Testis (tissue), 3 donors: Measurements from ENCODE around the gene EMC8. TPM values are rescaled to one million over a fixed set of nuclear protein-coding genes. Genes with fewer than 3 reads are reported as not detected.

Experiments
- DNase-seq: peaks from one replicate; pipeline ENCODE4 v3.0.0-alpha.2; 2019
- H3K27ac ChIP-seq, 2 donors: fragments of 200-600 bp; sonication (generic); one replicate each; pipeline ENCODE4 v1.5.1; 2019
- H3K27me3 ChIP-seq: fragments of 200-600 bp; sonication (generic); one replicate; pipeline ENCODE4 v1.5.1; 2019
- H3K36me3 ChIP-seq: fragments of 200-600 bp; sonication (generic); one replicate; pipeline ENCODE4 v1.5.1; 2017; ENCODE audit warnings: low read depth; ENCODE audit errors: missing control alignments
- H3K4me1 ChIP-seq: fragments of 200-600 bp; sonication (generic); one replicate; pipeline ENCODE4 v1.5.1; 2019
- H3K4me3 ChIP-seq, 2 donors: fragments of 200-600 bp; sonication (generic); one replicate each; pipeline ENCODE4 v1.5.1; 2017 to 2019
- H3K9me3 ChIP-seq: fragments of 200-600 bp; sonication (generic); one replicate; pipeline ENCODE4 v1.5.1; 2017
- POLR2A ChIP-seq: fragments of 450-650 bp; IDR thresholded peaks from one replicate; pipeline ENCODE4 v1.6.1; 2017; ENCODE audit warnings: antibody characterized with exemption, mild to moderate bottlenecking, moderate library complexity
- WGBS, 2 donors: methylation state at CpG; one replicate each; pipeline ENCODE4 v1.1.5; 2018; 5-methylcytosine and 5-hydroxymethylcytosine counted together
- intact Hi-C: fragments of 100-400 bp; cut with DNase I; formaldehyde crosslinking; loops from one replicate; pipeline ENCODE4 v1.15.1; 2023; ENCODE audit warnings: low total_unique reads
- polyA plus RNA-seq: library from polyadenylated mRNA; stranded (reverse); fragments of 350-450 nt; fragmentation: Illumina TruSeq; extraction: RNeasy Lipid Tissue Mini Kit (QIAGEN cat#74804); gene quantifications from one replicate; pipeline ENCODE4 v1.2.3, GENCODE V29; 2014; ENCODE audit warnings: low read depth, low replicate concordance; ENCODE audit not compliant: insufficient read depth
- total RNA-seq, 2 donors: library from RNA; depleted of rRNA; stranded (reverse); fragments of >200 nt; gene quantifications; one replicate each; pipeline ENCODE4 v1.2.3, GENCODE V29; 2016
- TF ChIP-seq, protein P1 (sequence below), 3 experiments: fragments of 450-650 bp in 2 of 3; fragments of 200-600 bp in 1 of 3; sonication (generic) in 1 of 3; IDR thresholded peaks; one replicate each; pipeline ENCODE4 v1.5.1; 2016 to 2019; ENCODE audit warnings: antibody characterized with exemption in 3 of 3, mild to moderate bottlenecking in 2 of 3, moderate library complexity in 1 of 3

EMC8 gene
- total and polyA plus RNA-seq, 3 donors from 2014 or later: 38.7 to 57.3 (median 44.2) TPM

DNA sequence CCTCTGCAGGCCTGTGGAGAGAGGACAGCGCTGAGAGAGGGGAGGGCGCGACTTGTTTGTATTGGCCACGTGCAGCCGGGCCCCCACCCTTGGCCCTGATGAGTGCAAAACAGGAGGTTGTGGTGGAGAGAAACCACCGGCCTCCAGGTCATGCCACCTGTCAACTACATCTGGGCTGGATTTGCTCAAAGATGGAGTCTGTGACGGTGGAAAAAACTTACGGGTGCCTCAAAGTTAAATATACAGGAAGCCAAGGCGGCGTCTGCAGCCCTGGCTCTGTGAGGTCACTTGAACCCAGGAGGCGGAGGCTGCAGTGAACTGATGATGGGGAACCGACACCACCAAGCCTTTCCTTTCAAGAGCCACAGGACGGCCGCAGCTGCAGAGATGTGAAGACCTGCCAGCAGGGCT is 64.1 kb downstream of the EMC8 start:
- Histone ChIP-seq H3K36me3 (no peaks in the 10 kb centered on the region), H3K27ac (no peak overlapping the region), H3K9me3 (no peaks in the 10 kb centered on the region), H3K4me3 (no peak overlapping the region), H3K4me1 (no peaks in the 10 kb centered on the region), H3K27me3 (no peaks in the 10 kb centered on the region)
- WGBS, 2 donors: 81 to 91% methylated on average over 12 to 14 of the region's 14 CpGs
- intact Hi-C loops: no loop called here
- DNase-seq: no peak
- TF ChIP-seq, protein P1, sequence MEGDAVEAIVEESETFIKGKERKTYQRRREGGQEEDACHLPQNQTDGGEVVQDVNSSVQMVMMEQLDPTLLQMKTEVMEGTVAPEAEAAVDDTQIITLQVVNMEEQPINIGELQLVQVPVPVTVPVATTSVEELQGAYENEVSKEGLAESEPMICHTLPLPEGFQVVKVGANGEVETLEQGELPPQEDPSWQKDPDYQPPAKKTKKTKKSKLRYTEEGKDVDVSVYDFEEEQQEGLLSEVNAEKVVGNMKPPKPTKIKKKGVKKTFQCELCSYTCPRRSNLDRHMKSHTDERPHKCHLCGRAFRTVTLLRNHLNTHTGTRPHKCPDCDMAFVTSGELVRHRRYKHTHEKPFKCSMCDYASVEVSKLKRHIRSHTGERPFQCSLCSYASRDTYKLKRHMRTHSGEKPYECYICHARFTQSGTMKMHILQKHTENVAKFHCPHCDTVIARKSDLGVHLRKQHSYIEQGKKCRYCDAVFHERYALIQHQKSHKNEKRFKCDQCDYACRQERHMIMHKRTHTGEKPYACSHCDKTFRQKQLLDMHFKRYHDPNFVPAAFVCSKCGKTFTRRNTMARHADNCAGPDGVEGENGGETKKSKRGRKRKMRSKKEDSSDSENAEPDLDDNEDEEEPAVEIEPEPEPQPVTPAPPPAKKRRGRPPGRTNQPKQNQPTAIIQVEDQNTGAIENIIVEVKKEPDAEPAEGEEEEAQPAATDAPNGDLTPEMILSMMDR (IDR thresholded peaks at IDR 0.05): no peak
- no peak for TF ChIP-seq POLR2A

DNA sequence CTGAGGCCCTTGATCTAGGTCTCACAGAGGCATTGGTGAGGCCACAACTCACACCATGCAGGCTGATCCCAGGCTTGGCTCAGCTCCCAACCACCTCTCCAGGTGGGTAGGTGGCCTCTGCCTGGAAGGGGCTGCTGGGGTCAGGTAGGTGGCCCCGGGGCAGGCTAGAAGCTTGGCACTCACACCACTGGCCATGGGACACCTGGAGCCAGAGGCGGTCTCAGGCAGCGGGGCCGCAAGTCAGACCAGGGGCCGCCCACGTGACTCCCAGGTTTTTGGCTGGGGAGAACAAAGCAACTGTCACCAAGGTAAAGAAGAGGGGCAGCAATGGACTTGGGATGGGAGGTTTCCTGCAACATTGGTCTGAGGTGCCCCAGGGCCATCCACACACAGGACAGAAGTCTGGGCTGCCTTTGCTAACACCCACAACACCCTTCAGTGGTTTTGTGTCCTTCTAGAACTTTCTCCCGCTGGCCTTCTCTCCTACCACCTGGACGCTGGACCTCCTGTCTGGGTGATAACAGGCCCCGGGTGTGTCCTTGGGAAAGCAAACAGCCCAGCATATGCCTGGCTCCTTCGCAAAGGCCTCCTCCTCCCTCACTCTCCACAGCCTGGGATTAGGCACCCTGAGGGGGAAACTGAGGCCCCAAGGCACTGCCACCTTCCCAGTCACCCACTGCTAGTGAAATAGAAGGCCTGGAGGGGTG is 64.9 kb downstream of the EMC8 start:
- H3K36me3 ChIP-seq: no peaks in the 10 kb centered on the region
- 70% methylated on average over 6 to 10 of the region's 10 CpGs for WGBS, 2 donors
- TF ChIP-seq, protein P1 (IDR thresholded peaks at IDR 0.05): no peak
- no peak for TF ChIP-seq POLR2A
- H3K4me3 ChIP-seq: no peak overlapping the region
- intact Hi-C loops: no loop called here
- no peak for DNase-seq
- H3K4me1 ChIP-seq: no peaks in the 10 kb centered on the region
- no peaks in the 10 kb centered on the region for H3K9me3 ChIP-seq
- no peaks in the 10 kb centered on the region for H3K27me3 ChIP-seq
- no peak overlapping the region for H3K27ac ChIP-seq

GRCh38 chr16:85733839-85734170 is 65.5 kb downstream of the EMC8 start:
- TF ChIP-seq POLR2A: no peak
- TF ChIP-seq, protein P1 (IDR thresholded peaks at IDR 0.05): no peak
- intact Hi-C loops: no loop called here
- no peaks in the 10 kb centered on the region for H3K36me3 ChIP-seq
- H3K9me3 ChIP-seq: no peaks in the 10 kb centered on the region
- peak; percentile 64 for DNase-seq
- H3K27ac ChIP-seq: no peak overlapping the region
- no peak overlapping the region for H3K4me3 ChIP-seq
- no peaks in the 10 kb centered on the region for H3K4me1 ChIP-seq
- WGBS, 2 donors: 52 to 74% methylated on average over 11 of the region's 11 CpGs
- no peaks in the 10 kb centered on the region for H3K27me3 ChIP-seq

GRCh38 chr16:85733155-85733838 is 66.0 kb downstream of the EMC8 start:
- 69 to 74% methylated on average over 13 of the region's 13 CpGs for WGBS, 2 donors
- no peaks in the 10 kb centered on the region for H3K4me1 ChIP-seq
- no peak for DNase-seq
- H3K4me3 ChIP-seq: no peak overlapping the region
- no peaks in the 10 kb centered on the region for H3K36me3 ChIP-seq
- H3K27me3 ChIP-seq: no peaks in the 10 kb centered on the region
- intact Hi-C loops: no loop called here
- TF ChIP-seq POLR2A: no peak
- TF ChIP-seq, protein P1 (IDR thresholded peaks at IDR 0.05): no peak
- H3K9me3 ChIP-seq: no peaks in the 10 kb centered on the region
- no peak overlapping the region for H3K27ac ChIP-seq
